A673 (cell line): ENCODE measurements around the gene MARK1. TPM values are rescaled to one million over a fixed set of nuclear protein-coding genes. Genes with fewer than 3 reads are reported as not detected.
A peak's percentile ranks its signal among the peaks of the same experiment; 100 is the strongest.

Experiments
- BruUV-seq: library from RNA; stranded (reverse); fragments of 400-500 nt; replicated peaks from 2 replicates; lab custom pipeline; 2021; lab: Mats Ljungman, UMichigan
- CTCF ChIA-PET: fragments of 300-600 bp; sonication (Branson Sonifier 250); formaldehyde crosslinking; loops from one replicate; lab custom pipeline; 2022; ENCODE audit warnings: antibody characterized with exemption; lab: Charles Lee
- POLR2A ChIA-PET: fragments of 300-600 bp; sonication (Branson Sonifier 250); formaldehyde crosslinking; loops from one replicate; lab custom pipeline; 2022; ENCODE audit warnings: antibody characterized with exemption; ENCODE audit not compliant: low non-redundant PET; lab: Charles Lee
- DNase-seq: peaks from one replicate; pipeline ENCODE4 v3.0.0-alpha.2; 2015; ENCODE audit warnings: low spot score
- H3K27ac ChIP-seq: fragments of 200-600 bp; sonication (generic); 2 replicates; pipeline ENCODE4 v1.5.1; 2016; ENCODE audit warnings: mixed run types, low read depth, mild to moderate bottlenecking, mixed read lengths, antibody characterized with exemption, low read length; ENCODE audit not compliant: poor library complexity, severe bottlenecking
- H3K27me3 ChIP-seq: fragments of 200-600 bp; sonication (generic); replicated peaks from 2 replicates; pipeline ENCODE4 v1.6.1; 2017; ENCODE audit warnings: mixed run types, low read depth, mild to moderate bottlenecking, mixed read lengths, antibody characterized with exemption, low read length; ENCODE audit not compliant: insufficient read depth, poor library complexity
- H3K36me3 ChIP-seq: fragments of 200-600 bp; sonication (generic); 2 replicates; pipeline ENCODE4 v1.6.1; 2016; ENCODE audit warnings: mixed run types, mild to moderate bottlenecking, mixed read lengths, antibody characterized with exemption, low read length; ENCODE audit not compliant: insufficient read depth, poor library complexity, severe bottlenecking
- H3K4me1 ChIP-seq: fragments of 200-600 bp; sonication (generic); 2 replicates; pipeline ENCODE4 v1.6.1; 2017; ENCODE audit warnings: mixed run types, mild to moderate bottlenecking, mixed read lengths, antibody characterized with exemption, low read length; ENCODE audit not compliant: insufficient read depth, poor library complexity, severe bottlenecking
- H3K4me3 ChIP-seq: fragments of 200-600 bp; sonication (generic); 2 replicates; pipeline ENCODE4 v1.5.1; 2016; ENCODE audit warnings: low read depth, mixed run types, mild to moderate bottlenecking, mixed read lengths, low read length; ENCODE audit not compliant: poor library complexity, severe bottlenecking
- H3K9me3 ChIP-seq: fragments of 200-600 bp; sonication (generic); 2 replicates; pipeline ENCODE4 v1.6.1; 2016; ENCODE audit warnings: mixed run types, low read depth, mild to moderate bottlenecking, mixed read lengths, antibody characterized with exemption, low read length; ENCODE audit not compliant: poor library complexity, severe bottlenecking
- CTCF ChIP-seq: fragments of 300-800, 200-600 bp; sonication (generic); conservative IDR thresholded peaks from 2 replicates; pipeline ENCODE4 v1.5.1; 2017; ENCODE audit warnings: low read depth, mild to moderate bottlenecking, antibody characterized with exemption, low read length, moderate library complexity, mixed read lengths
- EZH2 ChIP-seq: fragments of 200-600 bp; sonication (generic); IDR thresholded peaks from 2 replicates; pipeline ENCODE4 v1.6.1; 2017; ENCODE audit warnings: borderline replicate concordance, low read depth, mild to moderate bottlenecking, mixed read lengths, antibody characterized with exemption, low read length; ENCODE audit not compliant: poor library complexity, severe bottlenecking
- intact Hi-C: fragments of 100-400 bp; cut with micrococcal nuclease; formaldehyde crosslinking; loops from one replicate; pipeline ENCODE4 v1.10.0; 2022; ENCODE audit not compliant: unreplicated experiment
- total RNA-seq: library from RNA; stranded (reverse); gene quantifications from 2 replicates; pipeline ENCODE4 v1.2.3, GENCODE V29; 2021

MARK1 gene
- total RNA-seq, 1 experiment from 2014 or later, result 5.1 TPM

GRCh38 chr1:220544901-220545303, 17.0 kb downstream of the MARK1 start:
- BruUV-seq, result no TSS peak
- TF ChIP-seq EZH2 (no peak), CTCF (peak; percentile 46)
- DNase-seq, result peak; percentile 18
- Histone ChIP-seq H3K27me3 (peaks cover 18% of the 10 kb centered on the region), H3K9me3 (no peaks in the 10 kb centered on the region), H3K36me3 (no peaks in the 10 kb centered on the region), H3K4me3 (no peak overlapping the region), H3K27ac (no peak overlapping the region), H3K4me1 (no peaks in the 10 kb centered on the region)
- intact Hi-C loops, result no loop called here
- ChIA-PET POLR2A (no interaction called here), CTCF (no interaction called here)

GRCh38 chr1:220550811-220551399, 23.0 kb downstream of the MARK1 start:
- no peak overlapping the region for H3K27ac ChIP-seq
- no peaks in the 10 kb centered on the region for H3K4me1 ChIP-seq
- no peak overlapping the region for H3K4me3 ChIP-seq
- peaks cover 13% of the 10 kb centered on the region for H3K27me3 ChIP-seq
- CTCF ChIA-PET, result no interaction called here
- DNase-seq, result no peak
- intact Hi-C loops, result no loop called here
- TF ChIP-seq EZH2, result no peak
- no peak for TF ChIP-seq CTCF
- H3K36me3 ChIP-seq, result no peaks in the 10 kb centered on the region
- BruUV-seq, result no TSS peak
- no peaks in the 10 kb centered on the region for H3K9me3 ChIP-seq
- POLR2A ChIA-PET, result no interaction called here

GRCh38 chr1:220551718-220552117, 23.8 kb downstream of the MARK1 start:
- no peaks in the 10 kb centered on the region for H3K4me1 ChIP-seq
- ChIA-PET POLR2A (no interaction called here), CTCF (no interaction called here)
- no peaks in the 10 kb centered on the region for H3K36me3 ChIP-seq
- DNase-seq, result no peak
- BruUV-seq, result no TSS peak
- no peak overlapping the region for H3K4me3 ChIP-seq
- no peak overlapping the region for H3K27ac ChIP-seq
- peaks cover 15% of the 10 kb centered on the region for H3K27me3 ChIP-seq
- no peaks in the 10 kb centered on the region for H3K9me3 ChIP-seq
- intact Hi-C loops, result no loop called here
- TF ChIP-seq EZH2 (no peak), CTCF (no peak)
